Adrenal gland (tissue), 12 donors: ENCODE measurements around the gene CMPK1. TPM values are rescaled to one million over a fixed set of nuclear protein-coding genes. Genes with fewer than 3 reads are reported as not detected.

Experiments used
- DNase-seq, 7 donors: peaks; one replicate each; pipeline ENCODE4 v3.0.0-alpha.2; 2019 to 2020
- H3K27ac ChIP-seq, 5 donors: fragments of 200-600 bp; sonication (generic) in 4 of 5; 1 replicate in 3 of 5; 2 replicates in 2 of 5; pipeline versions ENCODE4 v1.5.1 to v1.8.0; 2016 to 2020; ENCODE audit warnings: mild to moderate bottlenecking in 1 of 5
- H3K27me3 ChIP-seq: fragments of 200-600 bp; 2 replicates; pipeline ENCODE4 v1.8.0; 2021
- H3K36me3 ChIP-seq, 2 donors: fragments of 200-600 bp; replicated peaks in 1 of 2; 1 replicate in 1 of 2; 2 replicates in 1 of 2; pipeline versions ENCODE4 v1.5.1 to v1.8.0; 2018 to 2022
- H3K4me1 ChIP-seq, 2 donors: fragments of 200-600 bp; replicated peaks in 1 of 2; 1 replicate in 1 of 2; 2 replicates in 1 of 2; pipeline versions ENCODE4 v1.5.1 to v1.8.0; 2018 to 2021
- H3K4me3 ChIP-seq, 4 donors: fragments of 200-600 bp; sonication (generic) in 3 of 4; one replicate each; pipeline ENCODE4 v1.5.1; 2016 to 2018
- H3K9me3 ChIP-seq, 3 donors: fragments of 200-600 bp; sonication (generic) in 1 of 3; replicated peaks in 1 of 3; 1 replicate in 2 of 3; 2 replicates in 1 of 3; pipeline versions ENCODE4 v1.5.1 to v1.8.0; 2016 to 2021
- POLR2A ChIP-seq, 2 donors: fragments of 450-650 bp; IDR thresholded peaks; one replicate each; pipeline ENCODE4 v1.6.1; 2017; ENCODE audit warnings: antibody characterized with exemption in 2 of 2, mild to moderate bottlenecking in 2 of 2, moderate library complexity in 1 of 2
- WGBS, 4 donors: extraction: QIAGEN DNeasy Blood & Tissue Kit in 2 of 4; methylation state at CpG; one replicate each; pipeline versions ENCODE4 v1.1.5 to v1.1.7; 2013 to 2017; 5-methylcytosine and 5-hydroxymethylcytosine counted together
- intact Hi-C, 2 donors: fragments of 100-400 bp; cut with DNase I; formaldehyde crosslinking; loops; one replicate each; pipeline versions ENCODE4 v1.14.1 to v1.15.0; 2022 to 2023
- polyA plus RNA-seq, 3 donors: library from polyadenylated mRNA; stranded (reverse); fragments of 200-250 nt in 2 of 3; fragments of 350-450 nt in 1 of 3; fragmentation: Illumina TruSeq in 1 of 3; extraction: RNeasy Lipid Tissue Mini Kit (QIAGEN cat#74804) in 1 of 3; gene quantifications; one replicate each; pipeline ENCODE4 v1.2.3, GENCODE V29; 2013 to 2014
- total RNA-seq, 9 donors: library from RNA; depleted of rRNA in 4 of 9; stranded (reverse); fragments of >200 nt in 4 of 9; fragments of 120-200 nt in 1 of 9; fragmentation: NEBNext Ultra II Directional in 1 of 9; extraction: Animal tissue kit (Norgen Biotek cat#: 25700) in 1 of 9; gene quantifications; one replicate each; pipeline versions ENCODE4 v1.1.0 to v1.2.4, GENCODE V29; 2013 to 2023
- TF ChIP-seq, protein P1 (sequence below), 6 experiments: fragments of 450-650 bp in 4 of 6; fragments of 200-600 bp in 2 of 6; sonication (generic) in 1 of 6; IDR thresholded peaks; 1 replicate in 5 of 6; 2 replicates in 1 of 6; pipeline versions ENCODE4 v1.5.1 to v1.8.0; 2016 to 2021; ENCODE audit warnings: antibody characterized with exemption in 6 of 6, mild to moderate bottlenecking in 2 of 6, moderate library complexity in 1 of 6
- donor health status: healthy with polysubstance abuse.
- donor health status: Bipolar disorder and iron deficiency.
- donor health status: DM: yes; HTN: yes; CAD: no.
- donor health status: DM: no; HTN: no; CAD: no.
- donor health status: DM: no; HTN: no; CAD: no.
- donor health status: DM: yes; HTN: yes; CAD: no.

Gene CMPK1
- total and polyA plus RNA-seq, 12 donors = 31.0 to 124 (median 64.2) TPM

DNA sequence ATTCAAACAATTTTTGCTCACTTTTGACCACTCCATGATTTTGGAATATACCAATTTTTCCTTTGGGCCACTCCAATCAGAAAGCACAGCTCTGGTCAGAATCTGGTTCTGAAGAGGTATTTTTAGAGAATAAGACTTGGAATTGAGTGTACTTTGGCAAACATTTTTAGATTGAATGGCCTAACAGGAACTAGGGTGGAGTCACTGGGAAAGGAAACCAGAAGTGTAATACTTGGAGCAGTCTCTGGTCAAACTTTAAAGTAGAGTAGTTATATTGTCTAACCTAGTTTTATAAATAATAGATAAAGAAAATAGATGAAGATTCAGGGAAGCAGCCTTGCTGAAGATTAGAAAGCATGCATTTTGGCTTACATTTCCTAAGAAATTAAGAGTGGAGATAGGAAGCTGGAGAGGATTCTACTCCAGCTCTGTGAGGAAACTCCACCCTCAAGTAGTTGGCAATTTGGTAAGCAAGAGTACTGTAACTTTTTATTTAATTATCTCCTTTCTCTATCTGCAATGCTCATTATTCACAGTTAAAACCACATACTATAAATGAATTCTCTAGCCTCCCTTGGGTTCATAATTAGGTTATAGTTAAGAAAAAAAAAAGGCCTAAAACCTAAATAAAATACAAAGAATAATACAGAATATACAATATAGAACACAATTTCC, 35.4 kb upstream of the CMPK1 start:
- no peak overlapping the region for H3K4me3 ChIP-seq
- intact Hi-C loops = no loop called here
- no peak for TF ChIP-seq POLR2A (IDR thresholded peaks at IDR 0.05)
- TF ChIP-seq, protein P1, sequence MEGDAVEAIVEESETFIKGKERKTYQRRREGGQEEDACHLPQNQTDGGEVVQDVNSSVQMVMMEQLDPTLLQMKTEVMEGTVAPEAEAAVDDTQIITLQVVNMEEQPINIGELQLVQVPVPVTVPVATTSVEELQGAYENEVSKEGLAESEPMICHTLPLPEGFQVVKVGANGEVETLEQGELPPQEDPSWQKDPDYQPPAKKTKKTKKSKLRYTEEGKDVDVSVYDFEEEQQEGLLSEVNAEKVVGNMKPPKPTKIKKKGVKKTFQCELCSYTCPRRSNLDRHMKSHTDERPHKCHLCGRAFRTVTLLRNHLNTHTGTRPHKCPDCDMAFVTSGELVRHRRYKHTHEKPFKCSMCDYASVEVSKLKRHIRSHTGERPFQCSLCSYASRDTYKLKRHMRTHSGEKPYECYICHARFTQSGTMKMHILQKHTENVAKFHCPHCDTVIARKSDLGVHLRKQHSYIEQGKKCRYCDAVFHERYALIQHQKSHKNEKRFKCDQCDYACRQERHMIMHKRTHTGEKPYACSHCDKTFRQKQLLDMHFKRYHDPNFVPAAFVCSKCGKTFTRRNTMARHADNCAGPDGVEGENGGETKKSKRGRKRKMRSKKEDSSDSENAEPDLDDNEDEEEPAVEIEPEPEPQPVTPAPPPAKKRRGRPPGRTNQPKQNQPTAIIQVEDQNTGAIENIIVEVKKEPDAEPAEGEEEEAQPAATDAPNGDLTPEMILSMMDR (IDR thresholded peaks at IDR 0.05) = no peak
- no peaks in the 10 kb centered on the region for H3K36me3 ChIP-seq
- H3K27me3 ChIP-seq = no peaks in the 10 kb centered on the region
- no peaks in the 10 kb centered on the region for H3K9me3 ChIP-seq
- H3K4me1 ChIP-seq = no peaks in the 10 kb centered on the region
- no peak for DNase-seq
- H3K27ac ChIP-seq = no peak overlapping the region

DNA sequence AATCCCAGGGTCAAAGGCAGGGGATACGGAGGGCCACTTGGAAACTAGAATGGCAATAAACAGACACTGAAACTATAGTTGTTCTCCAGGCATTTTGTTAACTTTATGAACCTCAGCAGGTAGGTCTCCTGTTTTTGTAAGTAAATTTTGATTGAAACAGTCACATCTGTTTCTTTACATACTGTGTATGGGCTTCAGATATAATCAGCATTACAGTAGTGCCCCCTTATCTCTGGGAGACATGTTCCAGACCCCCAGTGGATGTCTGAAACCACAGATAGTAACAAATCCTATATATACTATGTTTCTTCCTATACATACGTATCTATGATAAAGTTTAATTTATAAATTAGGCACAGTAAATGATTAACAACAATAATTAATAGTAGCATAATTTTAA, 31.1 kb upstream of the CMPK1 start:
- Histone ChIP-seq H3K4me3 (no peak overlapping the region), H3K36me3 (no peaks in the 10 kb centered on the region), H3K27me3 (no peaks in the 10 kb centered on the region), H3K27ac (no peak overlapping the region), H3K4me1 (no peaks in the 10 kb centered on the region), H3K9me3 (no peaks in the 10 kb centered on the region)
- no peak for TF ChIP-seq POLR2A (IDR thresholded peaks at IDR 0.05)
- TF ChIP-seq, protein P1 (IDR thresholded peaks at IDR 0.05) = no peak
- DNase-seq = no peak
- WGBS, 4 donors = 93 to 98% (median 95%) methylated on average over 2 of the region's 2 CpGs
- intact Hi-C loops = no loop called here

DNA sequence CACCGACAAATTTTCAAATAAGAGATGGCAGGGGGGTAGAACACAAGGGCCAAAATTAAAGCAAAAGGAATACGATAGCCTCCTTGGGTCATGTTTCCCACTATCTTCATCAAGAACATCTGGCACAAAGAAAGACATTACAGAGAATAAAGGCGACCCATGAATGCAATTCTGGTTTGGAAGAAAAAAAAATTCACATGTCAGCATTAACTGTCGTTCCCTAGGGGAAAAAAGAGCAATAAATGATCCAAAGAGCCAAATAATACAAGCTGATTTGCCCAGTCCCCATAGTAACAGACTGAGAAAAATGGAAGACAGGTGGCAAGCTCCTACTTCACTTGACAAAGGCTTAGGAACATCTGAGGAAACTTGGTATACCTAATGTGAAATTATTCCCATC, 24.2 kb upstream of the CMPK1 start:
- intact Hi-C loops = no loop called here

DNA sequence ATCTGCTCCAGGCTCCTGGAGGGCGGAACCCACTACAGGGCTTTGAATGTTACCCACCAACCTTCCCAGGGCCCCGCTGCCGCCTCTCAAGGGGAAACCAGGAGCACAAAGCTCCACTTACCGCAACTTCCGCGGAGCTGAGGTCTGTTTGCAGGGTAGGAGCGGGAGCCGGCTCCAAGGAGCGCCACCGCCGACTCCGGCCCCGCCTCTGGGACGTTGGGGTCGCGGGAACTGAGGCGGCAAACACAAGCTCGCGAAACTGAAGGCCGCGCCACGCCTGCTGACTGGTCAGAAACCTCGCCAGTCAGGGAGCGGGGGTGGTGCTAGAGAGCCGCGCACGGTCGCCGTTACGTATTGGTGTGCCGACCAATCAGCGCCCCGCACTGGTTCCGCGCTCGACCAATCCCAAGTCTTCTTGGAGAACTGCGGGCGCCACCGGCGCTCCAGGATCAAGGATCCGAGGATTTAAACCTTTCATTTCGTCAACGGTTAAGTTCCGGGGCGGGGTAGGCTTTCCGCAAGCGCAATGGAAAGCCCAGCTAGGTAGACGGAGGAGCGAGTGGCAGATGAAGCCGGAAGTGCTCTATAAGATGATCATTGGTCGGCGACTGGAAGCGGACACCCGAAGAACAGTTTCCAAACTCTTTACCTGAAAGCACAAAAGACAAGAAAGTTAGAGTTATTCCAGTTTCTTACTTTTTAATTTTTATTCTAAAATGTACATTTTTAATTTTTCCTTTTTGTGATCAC, 19.5 kb upstream of the CMPK1 start, which contains the start of gene STIL:
Gene STIL (minus strand): TSS at position 233 of the 750 bp plus-strand sequence. CDS start 3,828 bp downstream, outside the sequence.
- Histone ChIP-seq H3K27ac (peak within 1 kb of the TSS in 4 of 5 donors; percentile 61 to 84 (median 70)), H3K27me3 (no peaks in the 10 kb centered on the region), H3K4me3 (peak within 1 kb of the TSS; percentile 48 to 69 (median 66)), H3K9me3 (no peaks in the 10 kb centered on the region), H3K4me1 (peaks cover 7 to 8% of the 10 kb centered on the region in 2 donors), H3K36me3 (no peaks in the 10 kb centered on the region)
- peak; percentile 98 to 100 (median 99) for DNase-seq
- peak in 1 of 2 donors; percentile 74 for TF ChIP-seq POLR2A (IDR thresholded peaks at IDR 0.05)
- TF ChIP-seq, protein P1 (IDR thresholded peaks at IDR 0.05) = no peak
- intact Hi-C loops = no loop called here
- WGBS, 4 donors = 0% methylated on average over 12 to 54 of the region's 54 CpGs

More for the DNA sequence above, 24.2 kb upstream of the CMPK1 start:
- Histone ChIP-seq H3K4me1 (peaks cover 7 to 8% of the 10 kb centered on the region in 2 donors), H3K4me3 (no peak overlapping the region), H3K27ac (no peak overlapping the region), H3K36me3 (no peaks in the 10 kb centered on the region), H3K9me3 (no peaks in the 10 kb centered on the region), H3K27me3 (no peaks in the 10 kb centered on the region)
- no peak for DNase-seq
- TF ChIP-seq, protein P1 (IDR thresholded peaks at IDR 0.05) = no peak
- TF ChIP-seq POLR2A (IDR thresholded peaks at IDR 0.05) = no peak
- 85 to 94% (median 88%) methylated on average over 4 of the region's 4 CpGs for WGBS, 4 donors
